Left lobe of liver (tissue), 2 donors: Measurements from ENCODE around the gene TXNRD2. TPM values are rescaled to one million over a fixed set of nuclear protein-coding genes. Genes with fewer than 3 reads are reported as not detected.
A peak's percentile ranks its signal among the peaks of the same experiment; 100 is the strongest.
"Not testable (repeated sequence)": the region's sequence is repeated elsewhere in the genome, so short reads cannot be mapped to it uniquely, and the experiment has no call there.

ENCODE experiments used
- ATAC-seq: fragments of 200-7000 bp; cut with Tn5 transposase; one replicate; pipeline ENCODE4 v1.9.1; 2020; ENCODE audit warnings: mild to moderate bottlenecking, moderate library complexity
- DNase-seq: peaks from one replicate; pipeline ENCODE4 v3.0.0-alpha.2; 2020; ENCODE audit warnings: low spot score
- total RNA-seq: library from RNA; stranded (reverse); gene quantifications from one replicate; pipeline ENCODE4 v1.2.1, GENCODE V29; 2021
- donor health status: DM: no; HTN: no; CAD: no; lungs with moderate emphysema.
- donor health status: DM: no; HTN: yes; CAD: no.

TXNRD2 gene
- total RNA-seq, 1 donor from 2014 or later, result 44.6 TPM

DNA sequence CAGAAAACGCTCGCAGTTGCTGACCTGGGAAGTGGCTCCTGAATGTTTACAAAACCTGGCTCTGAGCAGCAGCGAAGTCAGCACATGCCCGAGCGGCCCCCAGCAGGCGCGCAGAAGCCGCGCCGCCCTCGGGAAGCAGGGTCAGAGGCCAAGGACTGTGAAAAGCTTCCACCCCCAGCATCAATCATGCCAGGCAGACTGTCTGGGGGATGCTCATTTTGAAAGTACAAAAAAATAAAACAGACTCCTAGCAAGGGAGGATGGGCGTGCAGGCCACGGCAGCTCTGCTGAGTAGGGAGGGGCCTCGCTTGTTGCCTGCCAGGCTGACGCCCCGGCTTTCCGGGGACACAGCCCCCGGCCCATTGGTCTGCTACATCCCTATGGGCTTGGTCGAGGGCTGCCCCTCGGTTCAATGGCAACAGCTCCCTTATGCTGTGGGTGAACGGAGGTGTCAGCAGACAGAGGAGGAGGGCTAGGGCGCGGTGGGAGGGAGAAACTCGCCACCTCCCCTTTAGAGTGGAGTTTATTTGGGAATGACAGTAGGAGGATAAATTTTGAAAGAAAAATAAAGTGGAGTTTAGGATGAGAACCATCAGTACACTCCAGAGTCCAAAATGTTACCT lies 49.2 kb downstream of the TXNRD2 start:
- peak; percentile 14 for ATAC-seq

GRCh38 chr22:19891317-19892256 lies 50.0 kb downstream of the TXNRD2 start:
- no peak for DNase-seq

More for the DNA sequence above, 49.2 kb downstream of the TXNRD2 start:
- no peak for DNase-seq

GRCh38 chr22:19890502-19891316 lies 50.9 kb downstream of the TXNRD2 start:
- DNase-seq (no peak), ATAC-seq (no peak)

More at GRCh38 chr22:19891317-19892256, 50.0 kb downstream of the TXNRD2 start:
- ATAC-seq, result no peak

DNA sequence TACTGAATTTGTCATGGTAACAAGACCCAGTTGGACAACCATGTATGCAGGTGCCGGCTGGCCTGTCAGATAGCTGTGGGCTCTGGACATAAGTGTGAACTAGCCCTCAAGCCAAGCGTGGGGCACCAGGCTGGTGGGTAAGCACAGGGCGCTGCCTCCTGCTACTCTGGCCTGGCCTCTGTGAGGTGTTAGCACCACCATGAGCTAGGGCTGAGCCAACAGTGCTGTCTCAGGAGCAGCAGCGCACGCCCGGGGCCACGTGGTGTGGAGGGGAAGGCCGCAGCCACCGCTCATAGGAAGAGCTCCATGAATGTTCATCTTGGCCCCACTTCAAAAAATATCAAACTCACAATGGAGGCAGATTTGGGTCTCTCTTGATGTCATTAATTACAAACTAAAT lies 51.7 kb downstream of the TXNRD2 start:
- ATAC-seq, result no peak

GRCh38 chr22:19888131-19888746 lies 53.4 kb downstream of the TXNRD2 start:
- DNase-seq (no peak), ATAC-seq (no peak)

More for the DNA sequence above, 51.7 kb downstream of the TXNRD2 start:
- DNase-seq, result no peak

DNA sequence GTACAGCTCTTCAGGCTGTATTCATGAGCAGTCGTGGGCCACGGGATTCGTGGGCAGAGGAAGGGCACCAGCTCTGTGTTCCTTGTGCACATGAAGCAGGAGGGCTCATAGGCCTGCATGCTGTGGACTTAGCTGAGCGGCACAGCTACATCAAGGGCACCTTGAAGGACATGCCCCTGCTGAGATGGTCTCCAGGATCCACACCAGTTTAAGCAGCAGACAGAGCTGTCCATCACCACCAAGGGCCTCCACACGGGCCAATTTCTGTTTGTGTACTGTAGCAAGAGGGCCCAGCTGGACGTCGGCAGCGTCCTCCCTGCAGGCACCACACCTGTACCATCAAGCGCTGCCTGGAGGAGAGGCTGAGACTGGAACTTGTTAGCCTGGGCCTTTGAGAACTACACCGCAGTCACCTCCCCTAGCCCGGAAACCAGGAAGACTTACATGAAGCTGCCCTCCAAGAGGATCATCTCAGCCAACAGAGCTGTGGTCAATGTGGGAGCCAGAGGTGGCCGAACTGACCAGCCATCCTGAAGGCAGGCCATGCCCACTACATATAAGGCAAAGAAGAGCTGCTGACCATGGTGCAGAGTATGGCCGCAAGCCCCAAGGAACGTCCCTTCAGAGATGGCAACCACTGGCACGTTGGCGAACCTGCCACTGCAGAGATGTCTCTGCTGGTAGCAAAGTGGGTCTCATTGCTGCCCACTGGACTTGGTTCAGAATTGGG lies 54.2 kb downstream of the TXNRD2 start:
- ATAC-seq (no peak), DNase-seq (no peak)

GRCh38 chr22:19886605-19887255 lies 54.9 kb downstream of the TXNRD2 start:
- ATAC-seq (peak; percentile 9), DNase-seq (no peak)

- DNase-seq, result no peak
These were observed 55.6 kb downstream of the TXNRD2 start for GRCh38 chr22:19885841-19886592.

GRCh38 chr22:19884954-19885751 lies 56.5 kb downstream of the TXNRD2 start:
- ATAC-seq (no peak), DNase-seq (no peak)

More at GRCh38 chr22:19885841-19886592, 55.6 kb downstream of the TXNRD2 start:
- no peak for ATAC-seq

- no peak for ATAC-seq
- no peak for DNase-seq
These were observed 57.3 kb downstream of the TXNRD2 start for GRCh38 chr22:19884161-19884953.

DNA sequence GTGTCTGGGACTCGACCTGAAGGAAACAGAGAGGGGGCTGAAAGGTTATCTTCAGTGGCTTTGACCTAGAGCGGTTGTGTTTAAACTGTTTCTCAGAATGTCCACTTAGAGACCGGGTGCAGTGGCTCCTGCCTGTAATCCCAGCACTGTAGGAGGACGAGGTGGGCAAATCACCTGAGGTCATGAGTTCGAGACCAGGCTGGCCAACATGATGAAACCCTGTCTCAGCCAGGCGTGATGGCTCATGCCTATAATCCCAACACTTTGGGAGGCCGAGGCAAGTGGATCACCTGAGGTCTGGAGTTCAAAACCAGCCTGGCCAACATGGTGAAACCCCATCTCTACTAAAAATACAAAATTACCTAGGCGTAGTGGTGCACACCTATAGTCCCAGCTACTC lies 58.2 kb downstream of the TXNRD2 start:
- DNase-seq, ATAC-seq: not testable (repeated sequence)

DNA sequence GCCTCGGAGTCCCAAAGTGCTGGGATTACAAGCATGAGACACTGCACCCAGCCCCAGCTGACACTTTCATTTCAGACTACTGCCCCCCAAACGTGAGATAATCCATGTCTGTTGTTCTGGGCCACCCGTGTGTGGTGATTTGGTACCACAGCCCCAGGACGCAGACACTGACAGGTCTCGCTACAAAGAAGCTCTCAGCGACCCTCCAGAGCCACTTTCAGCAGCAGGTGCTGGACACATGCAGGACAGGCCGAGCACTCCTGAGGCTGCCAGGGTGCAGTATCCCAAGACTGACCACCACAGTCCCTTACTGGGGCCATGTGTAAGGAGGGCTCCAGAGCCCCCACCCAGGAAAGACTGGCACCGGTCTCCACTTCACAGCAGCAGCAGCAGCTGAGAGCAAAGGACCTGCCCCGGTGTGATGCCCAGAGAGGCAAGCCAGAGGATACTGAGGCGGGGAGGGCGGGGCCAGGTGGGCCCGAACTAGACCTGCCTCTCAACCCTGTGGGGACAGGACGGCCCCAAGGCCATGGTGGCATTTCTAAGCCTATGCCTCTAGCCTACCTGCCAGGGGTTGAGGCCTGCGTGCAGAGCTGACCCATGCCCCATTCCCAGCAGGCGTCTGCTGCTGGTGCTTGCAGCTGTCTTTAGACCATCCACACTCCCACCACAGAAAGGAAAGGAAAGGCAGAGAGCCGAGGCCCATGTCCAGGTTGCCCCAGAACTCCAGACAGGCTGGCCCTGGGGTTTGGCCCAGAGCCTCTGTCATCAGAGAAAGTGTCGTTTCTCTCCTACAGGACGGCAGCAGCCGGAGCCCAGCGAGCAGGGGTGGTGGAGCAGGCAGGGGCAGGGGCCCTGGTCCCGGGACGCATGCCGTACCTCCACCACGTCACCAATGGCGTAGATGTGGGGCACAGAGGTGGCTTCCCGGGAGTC lies 58.9 kb downstream of the TXNRD2 start:
- peak; percentile 43 for DNase-seq
- no peak for ATAC-seq

DNA sequence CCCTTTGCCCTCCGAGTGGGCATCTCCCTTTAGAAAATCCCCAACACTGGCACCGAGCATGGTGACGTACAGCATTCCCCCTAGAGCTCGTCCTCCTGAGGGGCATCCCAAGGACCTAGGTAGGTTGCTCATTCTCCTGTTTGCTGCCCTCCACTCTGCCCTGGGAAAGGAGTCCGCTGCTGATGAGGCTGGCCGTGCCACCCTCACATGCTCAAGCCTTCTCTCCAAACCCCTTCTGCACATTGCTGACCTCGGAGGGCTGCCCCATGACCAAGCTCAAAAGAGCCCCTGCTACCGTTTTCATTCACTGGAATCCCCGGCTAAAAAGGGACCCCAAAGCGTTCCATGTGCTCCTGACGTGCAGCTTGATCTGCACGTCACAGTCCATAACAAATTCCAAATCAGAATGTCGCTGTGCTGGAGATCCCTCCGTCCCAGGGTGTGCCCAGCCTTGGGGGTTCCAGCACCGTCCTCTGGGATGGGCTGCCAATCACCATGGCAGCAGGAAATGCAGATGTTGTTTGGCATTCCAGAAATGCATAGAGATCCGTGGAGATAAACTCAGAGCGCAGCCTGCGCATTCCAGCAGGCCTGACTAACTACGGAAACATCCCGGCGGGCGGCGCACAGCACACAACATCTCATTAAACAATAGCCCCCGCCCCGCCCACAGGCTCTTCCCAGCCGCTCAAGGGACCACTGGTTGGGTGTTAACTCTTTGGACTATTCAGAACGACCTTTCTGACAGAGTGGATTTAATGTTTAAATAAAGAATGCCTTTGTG lies 60.6 kb downstream of the TXNRD2 start:
- no peak for ATAC-seq
- peak; percentile 42 for DNase-seq

GRCh38 chr22:19879992-19880785 lies 61.4 kb downstream of the TXNRD2 start:
- DNase-seq, result peak; percentile 41
- no peak for ATAC-seq
